H1 (cell line): ENCODE measurements around the gene ALKAL2. TPM values are rescaled to one million over a fixed set of nuclear protein-coding genes. Genes with fewer than 3 reads are reported as not detected.

Source experiments
- CTCF ChIA-PET: fragments of 300-600 bp; sonication (Branson Sonifier 250); formaldehyde crosslinking; loops from one replicate; lab custom pipeline; 2021; ENCODE audit not compliant: partially characterized antibody; lab: Charles Lee
- POLR2A ChIA-PET: fragments of 300-600 bp; sonication (Branson Sonifier 250); formaldehyde crosslinking; loops from one replicate; lab custom pipeline; 2021; ENCODE audit warnings: inconsistent platforms; ENCODE audit not compliant: partially characterized antibody; lab: Charles Lee
- DNase-seq, 2 experiments: peaks; one replicate each; pipeline versions ENCODE4 v3.0.0 to v3.0.0-alpha.2; 2010 to 2022; ENCODE audit warnings: low spot score in 2 of 2, low read depth in 1 of 2, mixed read lengths in 1 of 2
- FAIRE-seq: peaks from 2 replicates; lab custom pipeline; 2011; peaks lifted over from hg19 to GRCh38; lab: Jason Lieb, UNC
- H2AFZ ChIP-seq: 2 replicates; pipeline ENCODE4 v1.8.1; 2012; ENCODE audit warnings: low read length, inconsistent platforms
- H2AK5ac ChIP-seq: 2 replicates; pipeline ENCODE4 v1.6.1; 2013; ENCODE audit warnings: low read depth, low read length
- H2BK120ac ChIP-seq: replicated peaks from 2 replicates; pipeline ENCODE3; 2013; ENCODE audit warnings: low read depth, low read length, inconsistent platforms
- H2BK12ac ChIP-seq: 2 replicates; pipeline ENCODE4 v1.6.1; 2013; ENCODE audit warnings: low read depth, low read length
- H2BK15ac ChIP-seq: 2 replicates; pipeline ENCODE4 v1.6.1; 2013; ENCODE audit warnings: low read length
- H2BK20ac ChIP-seq: 2 replicates; pipeline ENCODE4 v1.6.1; 2013; ENCODE audit warnings: low read length
- H2BK5ac ChIP-seq: 2 replicates; pipeline ENCODE4 v1.6.1; 2013; ENCODE audit warnings: low read depth, low read length
- H3K14ac ChIP-seq: 2 replicates; pipeline ENCODE4 v1.6.1; 2013; ENCODE audit warnings: inconsistent platforms; ENCODE audit not compliant: insufficient read length
- H3K18ac ChIP-seq: 2 replicates; pipeline ENCODE4 v1.6.1; 2013; ENCODE audit warnings: low read length; ENCODE audit errors: extremely low read depth
- H3K23ac ChIP-seq: 2 replicates; pipeline ENCODE4 v1.6.1; 2013; ENCODE audit warnings: inconsistent platforms; ENCODE audit not compliant: insufficient read length
- H3K23me2 ChIP-seq: 2 replicates; pipeline ENCODE4 v1.6.1; 2013; ENCODE audit warnings: low read depth, low read length
- H3K27ac ChIP-seq: 2 replicates; pipeline ENCODE4 v1.6.1; 2011; ENCODE audit warnings: low read depth, low read length, inconsistent platforms
- H3K27me3 ChIP-seq, 4 experiments: replicated peaks in 1 of 4; 1 replicate in 1 of 4; 2 replicates in 3 of 4; pipeline versions ENCODE4 v1.6.1 to v1.8.1; 2011 to 2013; ENCODE audit warnings: low read length in 3 of 4, mild to moderate bottlenecking in 3 of 4, inconsistent platforms in 2 of 4, mixed read lengths in 2 of 4, moderate library complexity in 1 of 4; ENCODE audit not compliant: control insufficient read depth in 3 of 4, insufficient read depth in 3 of 4; ENCODE audit errors: extremely low read depth in 1 of 4
- H3K36me3 ChIP-seq, 4 experiments: 2 replicates each; pipeline versions ENCODE4 v1.6.1 to v1.8.1; 2011 to 2013; ENCODE audit warnings: mild to moderate bottlenecking in 4 of 4, low read length in 3 of 4, moderate library complexity in 2 of 4, control low read depth in 1 of 4, inconsistent platforms in 1 of 4; ENCODE audit not compliant: insufficient read depth in 4 of 4, control insufficient read depth in 2 of 4
- H3K4ac ChIP-seq: replicated peaks from 2 replicates; pipeline ENCODE3; 2013; ENCODE audit warnings: low read length, low read depth, mixed read lengths, inconsistent platforms; ENCODE audit not compliant: insufficient read length
- H3K4me1 ChIP-seq, 4 experiments: replicated peaks in 1 of 4; 1 replicate in 1 of 4; 2 replicates in 3 of 4; pipeline versions ENCODE4 v1.6.1 to v1.8.1; 2011 to 2013; ENCODE audit warnings: low read length in 3 of 4, inconsistent platforms in 2 of 4, mixed read lengths in 1 of 4; ENCODE audit not compliant: insufficient read depth in 4 of 4, control insufficient read depth in 3 of 4
- H3K4me2 ChIP-seq, 2 experiments: 2 replicates each; pipeline versions ENCODE4 v1.6.1 to v1.8.1; 2011 to 2013; ENCODE audit warnings: low read depth in 2 of 2, low read length in 2 of 2, control low read depth in 1 of 2, inconsistent platforms in 1 of 2, mild to moderate bottlenecking in 1 of 2; ENCODE audit not compliant: insufficient read depth in 1 of 2
- H3K4me3 ChIP-seq, 4 experiments: fragments of 200-600, 300-600 bp in 1 of 4; sonication (generic), shearing (Covaris generic), sonication (Bioruptor Twin) in 1 of 4; 2 replicates each; pipeline versions ENCODE4 v1.5.1 to v1.8.1; 2011 to 2016; ENCODE audit warnings: low read length in 4 of 4, low read depth in 3 of 4, control low read depth in 2 of 4, inconsistent platforms in 2 of 4, mild to moderate bottlenecking in 2 of 4, mixed read lengths in 1 of 4, moderate library complexity in 1 of 4; ENCODE audit not compliant: insufficient read depth in 2 of 4; ENCODE audit errors: extremely low read depth in 1 of 4
- H3K56ac ChIP-seq: replicated peaks from 2 replicates; pipeline ENCODE3; 2013; ENCODE audit warnings: low read depth, mild to moderate bottlenecking, mixed read lengths, low read length, inconsistent platforms; ENCODE audit not compliant: insufficient read length
- H3K79me1 ChIP-seq: 2 replicates; pipeline ENCODE4 v1.6.1; 2013; ENCODE audit warnings: low read depth, low read length, control low read depth
- H3K79me2 ChIP-seq, 2 experiments: 2 replicates each; pipeline versions ENCODE4 v1.6.1 to v1.8.1; 2012 to 2013; ENCODE audit warnings: low read length in 2 of 2, mild to moderate bottlenecking in 2 of 2, inconsistent platforms in 1 of 2; ENCODE audit not compliant: insufficient read depth in 2 of 2, control insufficient read depth in 1 of 2
- H3K9ac ChIP-seq, 4 experiments: replicated peaks in 1 of 4; 1 replicate in 1 of 4; 2 replicates in 3 of 4; pipeline versions ENCODE4 v1.6.1 to v1.8.1; 2011 to 2013; ENCODE audit warnings: low read depth in 3 of 4, low read length in 3 of 4, control low read depth in 2 of 4, mild to moderate bottlenecking in 2 of 4, moderate library complexity in 2 of 4, inconsistent platforms in 1 of 4; ENCODE audit errors: extremely low read depth in 1 of 4
- H3K9me3 ChIP-seq, 2 experiments: 2 replicates each; pipeline versions ENCODE4 v1.6.1 to v1.8.1; 2012 to 2013; ENCODE audit warnings: mild to moderate bottlenecking in 2 of 2, moderate library complexity in 2 of 2, control low read depth in 1 of 2, inconsistent platforms in 1 of 2, low read depth in 1 of 2, low read length in 1 of 2, mixed read lengths in 1 of 2; ENCODE audit not compliant: insufficient read depth in 2 of 2
- H4K20me1 ChIP-seq, 2 experiments: replicated peaks in 1 of 2; 2 replicates each; pipeline versions ENCODE3 to v1.8.1; 2011 to 2013; ENCODE audit warnings: inconsistent platforms in 2 of 2, low read length in 2 of 2, mild to moderate bottlenecking in 1 of 2; ENCODE audit not compliant: insufficient read depth in 2 of 2, control insufficient read depth in 1 of 2
- H4K5ac ChIP-seq: 2 replicates; pipeline ENCODE4 v1.6.1; 2013; ENCODE audit warnings: low read length, low read depth, mixed read lengths, inconsistent platforms; ENCODE audit not compliant: insufficient read length
- H4K8ac ChIP-seq: 2 replicates; pipeline ENCODE4 v1.8.0; 2013; ENCODE audit warnings: mild to moderate bottlenecking, moderate library complexity, low read length, inconsistent platforms; ENCODE audit not compliant: insufficient read depth; ENCODE audit errors: extremely low read depth
- H4K91ac ChIP-seq: replicated peaks from 2 replicates; pipeline ENCODE3; 2013; ENCODE audit warnings: low read length, mixed read lengths, inconsistent platforms; ENCODE audit not compliant: insufficient read length
- FOSL1 ChIP-seq: IDR thresholded peaks from 2 replicates; pipeline ENCODE4 v1.6.1; 2011; ENCODE audit warnings: mild to moderate bottlenecking, low read depth, low read length, moderate library complexity; ENCODE audit not compliant: insufficient read depth
- HDAC6 ChIP-seq: IDR thresholded peaks from one replicate; pipeline ENCODE4 v1.7.1; 2012; ENCODE audit warnings: low read depth, mild to moderate bottlenecking, inconsistent platforms, low read length, moderate library complexity
- JUN ChIP-seq: IDR thresholded peaks from 2 replicates; pipeline ENCODE4 v1.6.1; 2011; ENCODE audit warnings: low read depth, mild to moderate bottlenecking, improper control_type of control experiment, low read length
- NRF1 ChIP-seq: IDR thresholded peaks from 2 replicates; pipeline ENCODE4 v1.6.1; 2011; ENCODE audit warnings: mild to moderate bottlenecking, low read depth, low read length, improper control_type of control experiment
- RNF2 ChIP-seq: fragments of 200-900, 300-1000 bp; sonication (generic); IDR thresholded peaks from 2 replicates; pipeline ENCODE4 v1.7.1; 2016; ENCODE audit warnings: borderline replicate concordance, low read depth, mild to moderate bottlenecking, antibody characterized with exemption, low read length; ENCODE audit not compliant: poor library complexity, severe bottlenecking; ENCODE audit errors: missing control alignments
- SP4 ChIP-seq: IDR thresholded peaks from 2 replicates; pipeline ENCODE4 v1.6.1; 2012; ENCODE audit warnings: low read length, inconsistent platforms
- SRF ChIP-seq: IDR thresholded peaks from 2 replicates; pipeline ENCODE4 v1.6.1; 2011; ENCODE audit warnings: mild to moderate bottlenecking, low read depth, low read length, moderate library complexity
- WGBS, 2 experiments: shearing (Covaris generic) in 1 of 2; methylation state at CpG; one replicate each; pipeline versions ENCODE4 v1.1.6 to v1.1.7; 2013 to 2015; ENCODE audit warnings: low lambda C conversion rate in 2 of 2, mixed read lengths in 2 of 2, inconsistent platforms in 1 of 2, low coverage in 1 of 2, missing lambda C conversion rate in 1 of 2; ENCODE audit not compliant: insufficient replicate concordance in 2 of 2, insufficient coverage in 1 of 2, insufficient read length in 1 of 2; ENCODE audit errors: extremely low coverage in 1 of 2, missing lambda C conversion rate in 1 of 2; 5-methylcytosine and 5-hydroxymethylcytosine counted together
- polyA plus RNA-seq, 7 experiments: library from polyadenylated mRNA; depleted of rRNA in 3 of 7; stranded (reverse) in 5 of 7; unstranded in 2 of 7; fragments of >200 nt in 5 of 7; fragments of 200-250 nt in 2 of 7; gene quantifications; 1 replicate in 5 of 7; 2 replicates in 1 of 7; 4 replicates in 1 of 7; pipeline versions ENCODE4 v1.2.1 to v1.2.3, GENCODE V29; 2011 to 2013; ENCODE audit warnings: missing spikeins in 2 of 7, mixed read lengths in 2 of 7
- total RNA-seq: library from RNA; stranded (reverse); fragmentation: NEBNext Ultra II Directional; extraction: Animal tissue kit (Norgen Biotek cat#: 25700); gene quantifications from 2 replicates; pipeline ENCODE4 v1.2.1, GENCODE V29; 2021

Gene ALKAL2
- total and polyA plus RNA-seq, 2 of the 8 experiments (the other 6 are each of a cell fraction or from before 2014, with no cell fraction given): 4.6 to 11.5 TPM

DNA sequence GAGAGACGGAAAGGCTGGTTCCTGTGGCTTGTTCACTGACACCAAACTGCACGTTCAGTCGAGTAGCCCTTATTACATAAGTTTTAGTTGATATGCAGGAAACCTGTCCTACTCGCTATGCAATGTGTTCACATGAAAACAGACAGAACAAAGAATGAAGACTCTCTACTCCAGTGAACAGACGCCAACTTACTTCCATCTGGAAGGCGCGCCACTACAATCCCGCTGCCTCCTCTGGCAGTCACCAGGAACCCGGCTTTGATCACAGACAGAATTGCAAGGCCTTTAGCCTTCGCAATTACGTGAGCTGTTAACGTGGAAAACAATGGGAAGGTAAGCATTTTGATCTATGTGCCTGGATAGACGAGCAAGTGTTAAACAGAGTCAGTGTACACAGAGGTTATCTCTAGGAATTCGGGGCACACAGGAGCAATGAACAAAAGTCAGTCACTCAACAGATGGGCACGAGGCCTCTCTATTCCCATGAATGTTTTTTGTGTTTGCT lies 38.3 kb downstream of the ALKAL2 start:
- no peaks in the 10 kb centered on the region for H3K23me2 ChIP-seq
- H2AFZ ChIP-seq: no peak overlapping the region
- 92% methylated on average over 15 of the region's 15 CpGs; no CpG with 5 or more reads in 1 of the 2 experiments for WGBS, 2 experiments
- H3K9me3 ChIP-seq: no peaks in the 10 kb centered on the region
- no peak overlapping the region for H3K4me3 ChIP-seq
- H4K5ac ChIP-seq: no peak overlapping the region
- H3K79me2 ChIP-seq: no peaks in the 10 kb centered on the region
- no peak overlapping the region for H2AK5ac ChIP-seq
- H3K14ac ChIP-seq: no peak overlapping the region
- no peak overlapping the region for H3K9ac ChIP-seq
- no peak overlapping the region for H2BK120ac ChIP-seq
- peaks cover 0 to 2% of the 10 kb centered on the region in 2 experiments for H4K20me1 ChIP-seq
- no peak overlapping the region for H3K18ac ChIP-seq
- no peaks in the 10 kb centered on the region for H3K79me1 ChIP-seq
- peaks cover 0 to 12% (median 3%) of the 10 kb centered on the region in 4 experiments; a peak in 4 of 8 replicates for H3K36me3 ChIP-seq
- H3K23ac ChIP-seq: no peak overlapping the region
- H2BK20ac ChIP-seq: no peak overlapping the region
- no peak overlapping the region for H3K4ac ChIP-seq
- CTCF ChIA-PET: interaction anchor here (0.8 to 6.6 kb wide), 3 partner anchors 11 to 21 kb away, joined by 3 to 38 read pairs (median 4); no protein-coding TSS in a partner anchor
- H3K56ac ChIP-seq: no peak overlapping the region
- H3K4me2 ChIP-seq: no peak overlapping the region
- DNase-seq (no peak), FAIRE-seq (no peak)
- no peak overlapping the region for H4K8ac ChIP-seq
- H3K27ac ChIP-seq: no peak overlapping the region
- H4K91ac ChIP-seq: no peak overlapping the region
- no peak overlapping the region for H2BK15ac ChIP-seq
- H2BK12ac ChIP-seq: no peak overlapping the region
- POLR2A ChIA-PET: interaction anchor here (1.6 kb wide), 1 partner anchor 12 kb away, joined by 5 read pairs; no protein-coding TSS in a partner anchor
- no peaks in the 10 kb centered on the region for H3K27me3 ChIP-seq
- no peaks in the 10 kb centered on the region for H3K4me1 ChIP-seq
- no peak overlapping the region for H2BK5ac ChIP-seq
- no peak for TF ChIP-seq SP4
- TF ChIP-seq HDAC6: no peak
- TF ChIP-seq RNF2: no peak
- no peak for TF ChIP-seq FOSL1
- TF ChIP-seq NRF1: no peak
- no peak for TF ChIP-seq JUN
- TF ChIP-seq SRF: no peak
